Stomach (tissue), 4 donors: ENCODE data around the gene SLC36A3.

Source experiments
- CTCF ChIP-seq, 7 experiments: fragments of 450-650 bp in 4 of 7; fragments of 200-600 bp in 3 of 7; sonication (generic) in 3 of 7; IDR thresholded peaks; one replicate each; pipeline ENCODE4 v1.5.1; 2016 to 2019; ENCODE audit warnings: antibody characterized with exemption in 7 of 7, control low read depth in 2 of 7, mild to moderate bottlenecking in 1 of 7
- EP300 ChIP-seq: sonication (generic); formaldehyde crosslinking; IDR thresholded peaks from one replicate; pipeline ENCODE4 v1.6.1; 2017; ENCODE audit warnings: antibody characterized with exemption

DNA sequence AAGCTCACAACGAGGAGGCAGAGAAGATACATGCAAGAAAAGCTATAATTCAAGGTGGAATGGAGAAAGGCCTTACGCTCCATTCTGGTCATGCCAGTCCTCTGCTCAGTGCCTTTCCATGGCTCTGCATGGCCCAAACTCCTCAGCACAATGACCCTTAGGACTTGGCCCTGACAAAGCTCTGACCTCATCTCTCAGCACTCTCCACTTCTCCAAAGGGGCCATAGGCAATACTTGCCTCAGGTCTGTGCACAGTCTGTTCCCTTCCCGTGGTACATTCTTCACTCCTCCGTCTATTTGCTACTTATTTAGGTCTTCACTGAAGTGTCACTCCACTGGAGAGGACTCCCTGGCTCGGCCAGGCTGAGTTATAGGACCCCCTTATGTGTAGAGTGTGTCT, 24.7 kb downstream of the SLC36A3 start:
- no peak for TF ChIP-seq CTCF (IDR thresholded peaks at IDR 0.05)
- TF ChIP-seq EP300: no peak
